GM23338 (cell line): Measurements from ENCODE around the gene SLC38A9. TPM values are rescaled to one million over a fixed set of nuclear protein-coding genes. Genes with fewer than 3 reads are reported as not detected.

Experiments used
- ATAC-seq: fragments of 200-7000 bp; cut with Tn5 transposase; 3 replicates; pipeline ENCODE4 v1.9.1; 2020
- DNase-seq: peaks from one replicate; pipeline ENCODE4 v3.0.0-alpha.2; 2015; ENCODE audit warnings: low spot score
- H2AFZ ChIP-seq: fragments of 200-600 bp; sonication (generic); 2 replicates; pipeline ENCODE4 v1.8.0; 2016; ENCODE audit warnings: antibody characterized with exemption, mild to moderate bottlenecking, moderate library complexity
- H3F3A ChIP-seq: fragments of 200-600 bp; sonication (generic); replicated peaks from 2 replicates; pipeline ENCODE4 v1.8.0; 2017; ENCODE audit warnings: antibody characterized with exemption, mixed run types, low read depth
- H3K27ac ChIP-seq: fragments of 200-600 bp; sonication (generic); 2 replicates; pipeline ENCODE4 v1.6.1; 2016; ENCODE audit warnings: low read depth
- H3K27me3 ChIP-seq: fragments of 200-600 bp; sonication (generic); 2 replicates; pipeline ENCODE4 v1.8.0; 2016; ENCODE audit warnings: mild to moderate bottlenecking, mixed run types, moderate library complexity; ENCODE audit not compliant: insufficient read depth
- H3K36me3 ChIP-seq: fragments of 200-600 bp; sonication (generic); 2 replicates; pipeline ENCODE4 v1.8.0; 2016; ENCODE audit warnings: mild to moderate bottlenecking; ENCODE audit not compliant: insufficient read depth
- H3K4me1 ChIP-seq: fragments of 200-600 bp; sonication (generic); 2 replicates; pipeline ENCODE4 v1.8.0; 2016; ENCODE audit warnings: mild to moderate bottlenecking, moderate library complexity; ENCODE audit not compliant: insufficient read depth
- H3K4me2 ChIP-seq: fragments of 200-600 bp; sonication (generic); 2 replicates; pipeline ENCODE4 v1.7.1; 2017; ENCODE audit warnings: mixed run types
- H3K4me3 ChIP-seq: fragments of 200-600 bp; sonication (generic); 2 replicates; pipeline ENCODE4 v1.6.1; 2016; ENCODE audit warnings: mixed run types
- H3K79me2 ChIP-seq: fragments of 200-600 bp; sonication (generic); replicated peaks from 2 replicates; pipeline ENCODE4 v1.8.0; 2017; ENCODE audit warnings: mild to moderate bottlenecking; ENCODE audit not compliant: insufficient read depth
- H3K9me2 ChIP-seq: fragments of 200-600 bp; sonication (generic); 2 replicates; pipeline ENCODE4 v1.8.0; 2017; ENCODE audit not compliant: insufficient read depth
- H4K20me1 ChIP-seq: fragments of 200-600 bp; sonication (generic); replicated peaks from 2 replicates; pipeline ENCODE4 v1.8.0; 2017; ENCODE audit warnings: mild to moderate bottlenecking; ENCODE audit not compliant: insufficient read depth
- H3K27ac Mint-ChIP-seq: 2 replicates; pipeline ENCODE4 v1.8.0; 2020; ENCODE audit warnings: inconsistent platforms, mild to moderate bottlenecking, moderate library complexity, mixed read lengths
- H3K27me3 Mint-ChIP-seq: 3 replicates; pipeline ENCODE4 v1.8.0; 2022; ENCODE audit warnings: low read depth, mild to moderate bottlenecking, moderate library complexity, mixed read lengths, inconsistent platforms; ENCODE audit not compliant: insufficient read depth, poor library complexity
- H3K36me3 Mint-ChIP-seq: 3 replicates; pipeline ENCODE4 v1.8.0; 2021; ENCODE audit warnings: low read depth, mild to moderate bottlenecking, inconsistent platforms, moderate library complexity, mixed read lengths
- H3K4me1 Mint-ChIP-seq: 3 replicates; pipeline ENCODE4 v1.8.0; 2020; ENCODE audit warnings: mild to moderate bottlenecking, inconsistent platforms, mixed read lengths
- H3K4me3 Mint-ChIP-seq: 3 replicates; pipeline ENCODE4 v1.8.0; 2021; ENCODE audit warnings: moderate library complexity, mild to moderate bottlenecking, inconsistent platforms, mixed read lengths
- H3K9me3 Mint-ChIP-seq: 3 replicates; pipeline ENCODE4 v1.8.0; 2020; ENCODE audit warnings: moderate library complexity, mild to moderate bottlenecking, inconsistent platforms, mixed read lengths
- CREB1 ChIP-seq: fragments of 250-450 bp; sonication (Bioruptor Pico); IDR thresholded peaks from 2 replicates; pipeline ENCODE4 v1.5.0; 2020; ENCODE audit warnings: low read depth, mild to moderate bottlenecking, moderate library complexity
- CTCF ChIP-seq, 2 experiments: fragments of 200-600 bp in 1 of 2; sonication (generic) in 1 of 2; conservative IDR thresholded peaks; 2 replicates each; pipeline versions ENCODE4 v1.5.1 to v1.6.1; 2016 to 2017; ENCODE audit warnings: antibody characterized with exemption in 2 of 2, low read depth in 2 of 2, mild to moderate bottlenecking in 2 of 2, moderate library complexity in 1 of 2
- EZH2 ChIP-seq: fragments of 200-600 bp; sonication (generic); IDR thresholded peaks from one replicate; pipeline ENCODE4 v1.8.0; 2017; ENCODE audit warnings: antibody characterized with exemption, mild to moderate bottlenecking, low read depth; ENCODE audit not compliant: unreplicated experiment
- EZH2phosphoT487 ChIP-seq: fragments of 200-600 bp; sonication (generic); IDR thresholded peaks from one replicate; pipeline ENCODE4 v1.8.1; 2018; ENCODE audit warnings: antibody characterized with exemption; ENCODE audit not compliant: unreplicated experiment
- JUNB ChIP-seq: IDR thresholded peaks from one replicate; pipeline ENCODE4 v1.6.1; 2016; ENCODE audit warnings: antibody characterized with exemption; ENCODE audit not compliant: unreplicated experiment
- NANOG ChIP-seq: IDR thresholded peaks from 2 replicates; pipeline ENCODE4 v1.6.1; 2016; ENCODE audit warnings: antibody characterized with exemption, borderline replicate concordance
- POLR2AphosphoS5 ChIP-seq: IDR thresholded peaks from 2 replicates; pipeline ENCODE4 v1.6.1; 2016; ENCODE audit warnings: antibody characterized with exemption, low read depth
- REST ChIP-seq: IDR thresholded peaks from one replicate; pipeline ENCODE4 v1.6.1; 2018; ENCODE audit warnings: antibody characterized with exemption; ENCODE audit not compliant: unreplicated experiment
- STAT1 ChIP-seq: IDR thresholded peaks from one replicate; pipeline ENCODE4 v1.6.1; 2016; ENCODE audit warnings: antibody characterized with exemption; ENCODE audit not compliant: unreplicated experiment
- ZNF114 ChIP-seq: fragments of 250-450 bp; sonication (Bioruptor Pico); IDR thresholded peaks from 2 replicates; pipeline ENCODE4 v1.5.0; 2020; ENCODE audit warnings: mild to moderate bottlenecking, moderate library complexity
- ZNF331 ChIP-seq: fragments of 250-450 bp; sonication (Bioruptor Pico); IDR thresholded peaks from 2 replicates; pipeline ENCODE4 v1.5.0; 2020; ENCODE audit warnings: low read depth, mild to moderate bottlenecking, moderate library complexity
- polyA plus RNA-seq: library from polyadenylated mRNA; unstranded; fragments of >200 nt; fragmentation: Nextera tagmentation; extraction: Ambion mirVana; gene quantifications from 2 replicates; pipeline ENCODE4 v1.2.1, GENCODE V29; 2016
- total RNA-seq: library from RNA; depleted of rRNA; stranded (reverse); fragments of >200 nt; shearing (Covaris generic); gene quantifications from 2 replicates; pipeline ENCODE4 v1.2.3, GENCODE V29; 2014

SLC38A9 gene
- total and polyA plus RNA-seq, 2 experiments from 2014 or later, result 30.8 to 64.8 TPM

GRCh38 chr5:55601204-55601618, 110.9 kb downstream of the SLC38A9 start:
- H3K27ac ChIP-seq, result 0 out of 2 replicates have a peak overlapping the region, but pooled peaks have one; percentile 64
- no peaks in the 10 kb centered on the region for H3K79me2 ChIP-seq
- TF ChIP-seq CTCF (conservative IDR thresholded peaks at IDR 0.05; ENCODE audit: low read depth in 2 of 2) (no peak), EZH2phosphoT487 (no peak), NANOG (no peak), CREB1 (CRISPR knock-in tag) (no peak)
- H3K9me2 ChIP-seq, result peaks cover 6% of the 10 kb centered on the region; the same call in 1 of the 2 replicates
- no peak overlapping the region for H3K4me3 Mint-ChIP-seq
- no peaks in the 10 kb centered on the region for H4K20me1 ChIP-seq
- ATAC-seq (peak; percentile 68), DNase-seq (no peak)
- no peaks in the 10 kb centered on the region for H3K9me3 Mint-ChIP-seq
- H3K4me2 ChIP-seq, result no peak overlapping the region
- H3K27ac Mint-ChIP-seq, result no peak overlapping the region
- peaks cover 2% of the 10 kb centered on the region for H3K27me3 Mint-ChIP-seq
- no peaks in the 10 kb centered on the region for H3K27me3 ChIP-seq
- H2AFZ ChIP-seq, result peak overlapping the region; percentile 82; the same call in 1 of the 2 replicates
- no peaks in the 10 kb centered on the region for H3F3A ChIP-seq
- H3K4me1 Mint-ChIP-seq, result peaks cover 33% of the 10 kb centered on the region
- no peaks in the 10 kb centered on the region for H3K36me3 ChIP-seq
- H3K4me1 ChIP-seq, result peaks cover 27% of the 10 kb centered on the region
- no peaks in the 10 kb centered on the region for H3K36me3 Mint-ChIP-seq
- H3K4me3 ChIP-seq, result no peak overlapping the region

- no peaks in the 10 kb centered on the region for H3F3A ChIP-seq
- TF ChIP-seq EZH2phosphoT487 (no peak), POLR2AphosphoS5 (no peak), EZH2 (no peak), STAT1 (no peak), CTCF (conservative IDR thresholded peaks at IDR 0.05; ENCODE audit: low read depth in 2 of 2) (no peak), ZNF331 (CRISPR knock-in tag) (no peak), JUNB (no peak), NANOG (no peak), ZNF114 (no peak), REST (no peak)
- no peak overlapping the region for H3K4me2 ChIP-seq
- H3K4me3 ChIP-seq, result no peak overlapping the region
- no peaks in the 10 kb centered on the region for H4K20me1 ChIP-seq
- ATAC-seq, result 0 out of 3 replicates have a peak, but pooled peaks have one; percentile 18
- peak overlapping the region; percentile 83 for H2AFZ ChIP-seq
- no peak for DNase-seq
- Mint-ChIP-seq H3K36me3 (no peaks in the 10 kb centered on the region), H3K4me1 (peaks cover 33% of the 10 kb centered on the region), H3K27me3 (peaks cover 2% of the 10 kb centered on the region), H3K9me3 (no peaks in the 10 kb centered on the region), H3K27ac (no peak overlapping the region), H3K4me3 (no peak overlapping the region)
- H3K36me3 ChIP-seq, result no peaks in the 10 kb centered on the region
- H3K79me2 ChIP-seq, result no peaks in the 10 kb centered on the region
- H3K9me2 ChIP-seq, result peaks cover 6% of the 10 kb centered on the region; the same call in 1 of the 2 replicates
- H3K27me3 ChIP-seq, result no peaks in the 10 kb centered on the region
- peaks cover 27% of the 10 kb centered on the region for H3K4me1 ChIP-seq
- H3K27ac ChIP-seq, result no peak overlapping the region
These were observed 111.5 kb downstream of the SLC38A9 start for GRCh38 chr5:55600497-55601203.
